HFFc6 (cell line): ENCODE measurements around the gene ZNF548. TPM values are rescaled to one million over a fixed set of nuclear protein-coding genes. Genes with fewer than 3 reads are reported as not detected.

ENCODE experiments used
- DNase-seq: peaks from one replicate; pipeline ENCODE4 v3.0.0-alpha.2; 2018
- H3K27ac Mint-ChIP-seq: 2 replicates; pipeline ENCODE4 v1.8.0; 2020; ENCODE audit warnings: mild to moderate bottlenecking, mixed read lengths
- H3K27me3 Mint-ChIP-seq: 2 replicates; pipeline ENCODE4 v1.8.0; 2021; ENCODE audit warnings: mild to moderate bottlenecking, moderate library complexity, mixed read lengths; ENCODE audit not compliant: insufficient read depth
- H3K36me3 Mint-ChIP-seq: 2 replicates; pipeline ENCODE4 v1.8.0; 2021; ENCODE audit warnings: low read depth, mixed read lengths
- H3K4me1 Mint-ChIP-seq: 2 replicates; pipeline ENCODE4 v1.8.0; 2020; ENCODE audit warnings: low read depth, mixed read lengths
- H3K4me3 Mint-ChIP-seq: 2 replicates; pipeline ENCODE4 v1.8.0; 2020; ENCODE audit warnings: mild to moderate bottlenecking, moderate library complexity, mixed read lengths
- H3K9me3 Mint-ChIP-seq: 2 replicates; pipeline ENCODE4 v1.8.0; 2020; ENCODE audit warnings: mild to moderate bottlenecking, mixed read lengths
- CTCF ChIP-seq: fragments of 200-600 bp; sonication (generic); IDR thresholded peaks from 2 replicates; pipeline ENCODE4 v1.5.0; 2021; ENCODE audit warnings: antibody characterized with exemption, mild to moderate bottlenecking
- total RNA-seq, 6 experiments: library from RNA; stranded (reverse); fragmentation: NEBNext Ultra II Directional; extraction: Animal tissue kit (Norgen Biotek cat#: 25700); gene quantifications; 2 replicates in 1 of 6; 3 replicates in 5 of 6; pipeline ENCODE4 v1.2.3, GENCODE V29; 2021

ZNF548 gene
- total RNA-seq, 6 experiments from 2014 or later, result 8.0 to 10.4 (median 9.2) TPM

DNA sequence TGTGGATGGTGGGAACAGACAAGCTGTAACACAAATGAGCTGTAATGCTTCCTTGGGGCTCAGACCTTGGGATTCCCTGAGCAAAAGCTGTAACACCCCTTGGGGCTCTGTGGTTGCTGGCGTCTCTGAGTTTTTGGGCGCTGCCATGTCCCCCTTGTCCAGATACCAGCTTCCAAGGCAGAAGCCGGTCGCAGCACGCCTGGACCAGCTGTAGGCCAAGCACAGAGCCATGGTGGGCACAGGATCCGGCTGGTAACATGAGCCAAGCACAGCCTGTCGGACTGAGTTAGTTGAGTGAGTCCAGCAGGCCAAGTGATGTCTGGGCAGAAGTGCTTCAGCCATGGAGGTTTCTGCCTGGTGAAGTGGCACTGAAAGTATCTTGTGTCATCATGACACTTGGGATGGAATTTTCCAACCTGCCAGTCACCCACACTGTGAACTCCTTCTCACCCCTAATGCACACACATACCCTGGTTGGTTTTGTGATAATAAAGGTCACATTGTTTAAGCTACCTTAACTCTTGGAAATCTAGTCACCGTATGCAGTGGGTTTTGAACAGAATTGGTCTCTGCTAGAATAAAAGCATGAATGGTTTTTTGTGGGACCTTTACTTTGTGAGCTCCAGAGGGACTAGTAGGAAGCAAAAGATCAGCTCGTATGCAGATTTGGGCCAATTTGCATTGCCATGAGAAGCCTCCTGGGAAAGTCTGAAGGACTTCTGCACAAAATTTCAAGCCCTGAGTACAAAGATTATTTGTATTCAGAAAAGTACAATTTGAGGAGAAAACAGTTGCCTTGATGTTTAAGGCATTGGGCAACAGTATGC lies 14.3 kb downstream of the ZNF548 start:
- Mint-ChIP-seq H3K27ac (no peak overlapping the region), H3K9me3 (peaks cover 5% of the 10 kb centered on the region), H3K27me3 (no peaks in the 10 kb centered on the region; the same call in 1 of the 2 replicates), H3K36me3 (peaks cover 35% of the 10 kb centered on the region), H3K4me3 (no peak overlapping the region), H3K4me1 (no peaks in the 10 kb centered on the region)
- no peak for DNase-seq
- TF ChIP-seq CTCF, result no peak

GRCh38 chr19:57406516-57407123 lies 17.0 kb downstream of the ZNF548 start:
- no peak overlapping the region for H3K27ac Mint-ChIP-seq
- peak; percentile 84 for TF ChIP-seq CTCF
- H3K4me3 Mint-ChIP-seq, result no peak overlapping the region

DNA sequence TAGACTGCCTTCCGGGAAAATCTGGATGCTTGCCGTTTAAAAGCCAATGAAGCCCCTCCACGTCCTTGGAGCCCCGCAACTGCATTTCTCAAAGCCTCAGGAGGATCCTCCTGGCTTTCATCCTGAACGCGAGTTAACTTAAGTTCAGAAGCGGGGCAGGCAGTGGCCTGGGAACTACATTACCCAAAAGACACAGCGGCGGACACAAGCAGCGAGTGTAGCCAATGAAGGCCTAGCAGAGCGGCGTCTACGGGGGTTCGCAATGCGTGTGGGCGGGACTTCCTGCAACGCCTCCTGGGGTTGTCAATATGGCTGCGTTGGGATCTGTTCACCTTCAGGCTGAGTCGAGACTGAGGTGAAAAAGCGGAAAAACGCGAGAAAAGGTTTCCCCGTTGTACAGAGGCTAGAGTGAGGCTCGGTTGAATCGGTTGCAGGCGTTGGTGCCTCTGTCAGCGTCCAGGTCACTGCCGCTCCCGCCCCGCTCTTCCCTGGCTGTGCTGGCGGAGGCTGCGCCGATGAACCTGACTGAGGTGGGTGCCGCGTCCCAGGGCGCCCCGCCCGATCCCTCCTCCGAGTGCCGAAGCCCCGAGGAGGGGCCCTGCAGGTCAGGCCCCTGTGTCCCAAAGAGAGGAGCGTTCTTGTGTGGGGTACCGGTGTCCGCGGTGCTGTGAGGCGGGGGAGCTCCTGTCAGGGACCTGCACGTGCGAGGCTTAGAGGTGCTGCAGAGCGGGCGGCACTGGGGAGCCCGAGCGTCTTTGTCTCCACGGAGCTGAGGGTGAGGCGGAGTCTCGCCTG lies 21.4 kb downstream of the ZNF548 start, which contains the start of gene ZNF17:
TSS of gene ZNF17 (plus strand) at position 285 of the 795 bp plus-strand sequence. CDS start 2,455 bp downstream, outside the sequence.
- Mint-ChIP-seq H3K27ac (peak within 1 kb of the TSS; percentile 79), H3K9me3 (no peaks in the 10 kb centered on the region), H3K27me3 (no peaks in the 10 kb centered on the region; the same call in 1 of the 2 replicates), H3K4me1 (peaks cover 19% of the 10 kb centered on the region), H3K4me3 (peak within 1 kb of the TSS; percentile 98), H3K36me3 (peaks cover 19% of the 10 kb centered on the region)
- TF ChIP-seq CTCF, result peak; percentile 43
- peak; percentile 92 for DNase-seq

More at GRCh38 chr19:57406516-57407123, 17.0 kb downstream of the ZNF548 start:
- H3K9me3 Mint-ChIP-seq, result no peaks in the 10 kb centered on the region; the same call in 1 of the 2 replicates
- H3K36me3 Mint-ChIP-seq, result peaks cover 14% of the 10 kb centered on the region
- peak; percentile 27 for DNase-seq
- H3K27me3 Mint-ChIP-seq, result no peaks in the 10 kb centered on the region; the same call in 1 of the 2 replicates
- peaks cover 14% of the 10 kb centered on the region for H3K4me1 Mint-ChIP-seq

- no peak overlapping the region for H3K4me3 Mint-ChIP-seq
- H3K27ac Mint-ChIP-seq, result no peak overlapping the region
- no peak for DNase-seq
- H3K9me3 Mint-ChIP-seq, result peaks cover 41% of the 10 kb centered on the region
- TF ChIP-seq CTCF, result no peak
- H3K36me3 Mint-ChIP-seq, result peaks cover 67% of the 10 kb centered on the region
- H3K27me3 Mint-ChIP-seq, result no peaks in the 10 kb centered on the region
- no peaks in the 10 kb centered on the region for H3K4me1 Mint-ChIP-seq
Observed at GRCh38 chr19:57419439-57419838, 29.8 kb downstream of the ZNF548 start.

GRCh38 chr19:57421037-57421436 lies 31.4 kb downstream of the ZNF548 start:
- DNase-seq, result no peak
- Mint-ChIP-seq H3K36me3 (peaks cover 54% of the 10 kb centered on the region), H3K27ac (no peak overlapping the region), H3K4me1 (no peaks in the 10 kb centered on the region), H3K9me3 (peaks cover 41% of the 10 kb centered on the region), H3K4me3 (no peak overlapping the region), H3K27me3 (no peaks in the 10 kb centered on the region)
- TF ChIP-seq CTCF, result no peak
